Neural crest cell (in vitro differentiated cells): ENCODE results near the gene RIT2. TPM values are rescaled to one million over a fixed set of nuclear protein-coding genes. Genes with fewer than 3 reads are reported as not detected.

ENCODE experiments used
- DNase-seq: peaks from one replicate; pipeline ENCODE4 v3.0.0; 2021; ENCODE audit warnings: low read depth, mixed read lengths, low spot score
- H3K27ac Mint-ChIP-seq: one replicate; pipeline ENCODE4 v1.8.0; 2021; ENCODE audit warnings: mild to moderate bottlenecking, mixed read lengths; ENCODE audit not compliant: unreplicated experiment
- H3K27me3 Mint-ChIP-seq: 2 replicates; pipeline ENCODE4 v1.8.0; 2021; ENCODE audit warnings: low read depth, mild to moderate bottlenecking, mixed read lengths
- H3K36me3 Mint-ChIP-seq: 2 replicates; pipeline ENCODE4 v1.8.0; 2021; ENCODE audit warnings: low read depth, mild to moderate bottlenecking, mixed read lengths
- H3K4me1 Mint-ChIP-seq: 2 replicates; pipeline ENCODE4 v1.8.0; 2021; ENCODE audit warnings: mixed read lengths
- H3K4me3 Mint-ChIP-seq: one replicate; pipeline ENCODE4 v1.8.0; 2021; ENCODE audit warnings: mild to moderate bottlenecking, mixed read lengths
- H3K9me3 Mint-ChIP-seq: 2 replicates; pipeline ENCODE4 v1.8.0; 2021; ENCODE audit warnings: mixed read lengths
- total RNA-seq: library from RNA; stranded (reverse); gene quantifications from 2 replicates; pipeline ENCODE4 v1.2.1, GENCODE V29; 2021
- TF ChIP-seq, protein P1 (sequence below): fragments of 200-600 bp; sonication (generic); conservative IDR thresholded peaks from 2 replicates; pipeline ENCODE4 v1.5.0; 2021; ENCODE audit warnings: antibody characterized with exemption, mild to moderate bottlenecking

The RIT2 gene
- total RNA-seq, 1 donor from 2014 or later = not detected

DNA sequence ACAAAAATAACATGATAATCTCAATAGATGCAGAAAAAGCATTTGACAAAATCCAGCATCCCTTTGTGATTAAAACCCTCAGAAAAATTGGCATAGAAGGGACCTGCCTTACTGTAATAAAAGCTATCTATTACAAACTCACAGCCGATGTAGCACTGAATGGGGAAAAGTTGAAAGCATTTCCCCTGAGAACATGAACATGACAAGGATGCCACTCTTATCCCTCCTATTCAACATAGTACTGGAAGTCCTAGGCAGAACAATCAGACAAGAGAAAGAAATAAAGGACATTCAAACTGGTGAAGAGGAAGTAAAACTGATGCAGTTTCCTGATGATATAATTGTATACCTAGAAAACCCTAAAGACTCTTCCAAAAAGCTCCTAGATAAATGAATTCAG lies 368.7 kb downstream of the RIT2 start:
- peaks cover 4% of the 10 kb centered on the region for H3K36me3 Mint-ChIP-seq
- H3K9me3 Mint-ChIP-seq = peaks cover 6% of the 10 kb centered on the region
- TF ChIP-seq, protein P1, sequence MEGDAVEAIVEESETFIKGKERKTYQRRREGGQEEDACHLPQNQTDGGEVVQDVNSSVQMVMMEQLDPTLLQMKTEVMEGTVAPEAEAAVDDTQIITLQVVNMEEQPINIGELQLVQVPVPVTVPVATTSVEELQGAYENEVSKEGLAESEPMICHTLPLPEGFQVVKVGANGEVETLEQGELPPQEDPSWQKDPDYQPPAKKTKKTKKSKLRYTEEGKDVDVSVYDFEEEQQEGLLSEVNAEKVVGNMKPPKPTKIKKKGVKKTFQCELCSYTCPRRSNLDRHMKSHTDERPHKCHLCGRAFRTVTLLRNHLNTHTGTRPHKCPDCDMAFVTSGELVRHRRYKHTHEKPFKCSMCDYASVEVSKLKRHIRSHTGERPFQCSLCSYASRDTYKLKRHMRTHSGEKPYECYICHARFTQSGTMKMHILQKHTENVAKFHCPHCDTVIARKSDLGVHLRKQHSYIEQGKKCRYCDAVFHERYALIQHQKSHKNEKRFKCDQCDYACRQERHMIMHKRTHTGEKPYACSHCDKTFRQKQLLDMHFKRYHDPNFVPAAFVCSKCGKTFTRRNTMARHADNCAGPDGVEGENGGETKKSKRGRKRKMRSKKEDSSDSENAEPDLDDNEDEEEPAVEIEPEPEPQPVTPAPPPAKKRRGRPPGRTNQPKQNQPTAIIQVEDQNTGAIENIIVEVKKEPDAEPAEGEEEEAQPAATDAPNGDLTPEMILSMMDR = no peak
- H3K4me3 Mint-ChIP-seq = no peak overlapping the region
- no peak overlapping the region for H3K27ac Mint-ChIP-seq
- H3K27me3 Mint-ChIP-seq = no peaks in the 10 kb centered on the region
- no peak for DNase-seq
- no peaks in the 10 kb centered on the region for H3K4me1 Mint-ChIP-seq

DNA sequence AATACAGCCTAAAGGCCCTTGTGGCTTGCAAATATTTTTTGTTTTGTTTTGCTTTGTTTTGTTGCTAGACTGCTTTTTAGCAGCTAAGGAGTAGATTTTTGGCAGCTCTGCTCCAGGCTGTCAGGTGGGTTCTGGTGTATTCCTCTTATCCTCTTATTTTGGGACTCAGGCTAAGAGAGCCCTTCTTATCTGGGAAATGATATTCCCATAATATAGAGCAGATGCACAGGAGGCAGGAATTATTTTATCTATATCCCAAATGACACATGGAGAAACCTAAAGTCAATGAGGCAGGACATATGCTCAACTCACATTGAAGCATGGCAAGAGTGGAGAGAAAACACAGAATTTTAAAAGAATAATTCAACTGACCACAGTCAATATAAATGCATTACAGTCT lies 369.6 kb downstream of the RIT2 start:
- H3K4me1 Mint-ChIP-seq = no peaks in the 10 kb centered on the region
- H3K4me3 Mint-ChIP-seq = no peak overlapping the region
- H3K27me3 Mint-ChIP-seq = no peaks in the 10 kb centered on the region
- TF ChIP-seq, protein P1 = no peak
- H3K36me3 Mint-ChIP-seq = peaks cover 4% of the 10 kb centered on the region
- no peak for DNase-seq
- peaks cover 6% of the 10 kb centered on the region for H3K9me3 Mint-ChIP-seq
- no peak overlapping the region for H3K27ac Mint-ChIP-seq

DNA sequence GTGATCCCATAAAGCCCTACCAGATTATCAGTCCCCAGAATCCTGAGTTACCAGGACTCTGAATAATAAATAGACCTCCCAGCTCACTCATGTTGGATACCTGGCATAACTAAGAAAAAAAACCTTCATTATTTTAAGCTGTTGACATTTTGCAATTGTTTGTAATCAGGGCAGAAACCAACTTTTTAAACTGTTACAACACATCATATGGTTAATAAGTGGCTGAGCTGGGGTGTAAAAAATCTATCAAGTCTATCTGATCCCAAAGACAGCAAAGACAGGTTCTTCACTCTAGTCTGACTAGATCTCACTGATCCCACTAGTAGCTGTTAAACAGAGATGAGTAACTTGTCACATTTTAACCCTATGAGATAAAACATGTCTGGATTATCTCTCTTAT lies 370.3 kb downstream of the RIT2 start:
- H3K27me3 Mint-ChIP-seq = no peaks in the 10 kb centered on the region
- H3K4me3 Mint-ChIP-seq = no peak overlapping the region
- TF ChIP-seq, protein P1 = no peak
- peaks cover 4% of the 10 kb centered on the region for H3K36me3 Mint-ChIP-seq
- H3K27ac Mint-ChIP-seq = no peak overlapping the region
- DNase-seq = no peak
- H3K9me3 Mint-ChIP-seq = peaks cover 6% of the 10 kb centered on the region
- no peaks in the 10 kb centered on the region for H3K4me1 Mint-ChIP-seq

DNA sequence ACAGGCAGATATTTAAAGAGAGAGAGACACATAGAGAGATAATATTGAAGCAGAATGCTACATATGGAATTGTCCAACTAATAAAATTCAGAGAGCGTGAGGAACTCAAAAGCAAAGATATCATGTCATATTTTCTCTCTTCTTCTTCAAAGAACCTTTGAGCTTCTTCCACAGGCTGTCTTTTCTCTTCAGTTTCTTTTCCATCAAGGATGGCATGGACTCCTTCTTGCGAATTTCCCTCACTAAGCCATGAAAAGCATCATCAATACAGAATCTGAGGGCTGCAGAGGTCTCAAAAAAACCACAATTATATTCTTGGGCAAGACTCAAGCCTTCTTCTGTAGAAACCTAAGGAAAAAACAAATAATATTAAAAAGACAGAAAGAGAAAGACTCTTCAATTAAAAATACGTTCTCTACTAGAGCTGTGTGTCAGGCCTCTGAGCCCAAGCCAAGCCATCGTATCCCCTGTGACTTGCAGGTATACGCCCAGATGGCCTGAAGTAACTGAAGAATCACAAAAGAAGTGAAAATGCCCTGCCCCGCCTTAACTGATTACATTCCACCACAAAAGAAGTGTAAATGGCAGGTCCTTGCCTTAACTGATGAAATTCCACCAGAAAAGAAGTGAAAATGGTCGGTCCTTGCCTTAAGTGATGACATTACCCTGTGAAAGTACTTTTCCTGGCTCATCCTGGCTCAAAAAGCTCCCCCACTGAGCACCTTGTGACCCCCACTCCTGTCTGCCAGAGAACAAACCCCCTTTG lies 371.9 kb downstream of the RIT2 start:
- H3K27ac Mint-ChIP-seq = no peak overlapping the region

DNA sequence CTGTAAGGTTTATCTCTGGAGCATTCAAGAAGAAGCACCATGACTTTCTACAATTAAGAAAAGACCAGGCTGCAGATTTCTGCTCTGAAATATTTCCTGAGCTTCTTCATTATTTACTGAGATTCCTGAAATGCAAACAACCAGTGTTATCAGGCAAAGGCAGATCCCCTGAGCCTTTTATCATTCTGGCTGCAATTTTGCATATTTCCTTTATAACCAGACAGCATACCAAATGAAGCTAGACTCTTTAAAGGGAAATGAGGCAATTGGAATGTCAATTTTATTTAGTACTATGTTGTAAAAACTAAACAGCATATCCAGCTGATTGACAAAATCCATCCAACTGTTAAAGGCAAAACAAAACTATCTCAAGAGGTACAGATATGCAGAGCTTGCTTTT lies 372.5 kb downstream of the RIT2 start:
- Mint-ChIP-seq H3K36me3 (no peaks in the 10 kb centered on the region), H3K9me3 (peaks cover under 1% of the 10 kb centered on the region), H3K27ac (no peak overlapping the region), H3K27me3 (no peaks in the 10 kb centered on the region), H3K4me1 (no peaks in the 10 kb centered on the region), H3K4me3 (no peak overlapping the region)
- no peak for DNase-seq
- TF ChIP-seq, protein P1 = no peak

More for the DNA sequence above, 371.9 kb downstream of the RIT2 start:
- TF ChIP-seq, protein P1 = no peak
- H3K4me3 Mint-ChIP-seq = no peak overlapping the region
- no peaks in the 10 kb centered on the region for H3K4me1 Mint-ChIP-seq
- H3K27me3 Mint-ChIP-seq = no peaks in the 10 kb centered on the region
- peaks cover 6% of the 10 kb centered on the region for H3K9me3 Mint-ChIP-seq
- peaks cover 4% of the 10 kb centered on the region for H3K36me3 Mint-ChIP-seq
- DNase-seq = no peak
